CD14-positive monocyte (primary cell): Measurements from ENCODE around the gene OR5W2. TPM values are rescaled to one million over a fixed set of nuclear protein-coding genes. Genes with fewer than 3 reads are reported as not detected.

Experiments used
- polyA plus RNA-seq, 3 donors: library from polyadenylated mRNA; depleted of rRNA in 1 of 3; unstranded in 2 of 3; stranded (reverse) in 1 of 3; fragments of 300-500 nt in 2 of 3; fragments of >200 nt in 1 of 3; fragmentation: Illumina TruSeq in 2 of 3; gene quantifications; 1 replicate in 2 of 3; 2 replicates in 1 of 3; pipeline ENCODE4 v1.2.3, GENCODE V29; 2012 to 2021
- small RNA-seq: library from RNA; depleted of rRNA; stranded (forward); fragments of <200 nt; gene quantifications from one replicate; pipeline ENCODE3, GENCODE V24; 2012; ENCODE audit warnings: low read depth; ENCODE audit not compliant: insufficient read length

The OR5W2 gene
- polyA plus RNA-seq, 3 donors = not detected

Small RNA genes within 50 kb of the gene (small RNA-seq; reads per million reads assigned to genes)
- not detected for gene AC036111.3

Other genes with a start within 250 kb of the OR5W2 start
- gene OR5D13, start 141.1 kb downstream of the OR5W2 start, polyA plus RNA-seq = not detected
- not detected for gene OR5D14, start 119.0 kb downstream of the OR5W2 start, polyA plus RNA-seq
- not detected for gene OR5L1, start 103.2 kb downstream of the OR5W2 start, polyA plus RNA-seq
- gene OR5D18, start 95.0 kb downstream of the OR5W2 start, polyA plus RNA-seq = not detected
- gene OR5L2, start 87.4 kb downstream of the OR5W2 start, polyA plus RNA-seq = not detected
- gene OR5D16, start 75.8 kb downstream of the OR5W2 start, polyA plus RNA-seq = not detected
- not detected for gene TRIM51, start 31.3 kb downstream of the OR5W2 start, polyA plus RNA-seq
- not detected for gene OR5I1, start 21.8 kb upstream of the OR5W2 start, polyA plus RNA-seq
- gene OR10AG1, start 55.4 kb upstream of the OR5W2 start, polyA plus RNA-seq = not detected
- not detected for gene OR5F1, start 80.0 kb upstream of the OR5W2 start, polyA plus RNA-seq
- gene OR5AS1, start 113.1 kb upstream of the OR5W2 start, polyA plus RNA-seq = not detected
- gene OR8I2, start 178.7 kb upstream of the OR5W2 start, polyA plus RNA-seq = not detected
- gene OR8H2, start 189.1 kb upstream of the OR5W2 start, polyA plus RNA-seq = not detected
- gene OR8H3, start 207.8 kb upstream of the OR5W2 start, polyA plus RNA-seq = not detected
- not detected for gene OR8J3, start 225.6 kb upstream of the OR5W2 start, polyA plus RNA-seq
- gene OR8K5, start 245.7 kb upstream of the OR5W2 start, polyA plus RNA-seq = not detected